T-helper 2 cell (primary cell): ENCODE data around the gene COL6A2.
A peak's percentile ranks its signal among the peaks of the same experiment; 100 is the strongest.

Experiments used
- DNase-seq, 5 experiments: peaks; one replicate each; pipeline versions ENCODE4 v3.0.0 to v3.0.0-alpha.2; 2012 to 2022

Gene COL6A2

GRCh38 chr21:46156678-46157077 is 58.8 kb downstream of the COL6A2 start:
- DNase-seq = no peak

DNA sequence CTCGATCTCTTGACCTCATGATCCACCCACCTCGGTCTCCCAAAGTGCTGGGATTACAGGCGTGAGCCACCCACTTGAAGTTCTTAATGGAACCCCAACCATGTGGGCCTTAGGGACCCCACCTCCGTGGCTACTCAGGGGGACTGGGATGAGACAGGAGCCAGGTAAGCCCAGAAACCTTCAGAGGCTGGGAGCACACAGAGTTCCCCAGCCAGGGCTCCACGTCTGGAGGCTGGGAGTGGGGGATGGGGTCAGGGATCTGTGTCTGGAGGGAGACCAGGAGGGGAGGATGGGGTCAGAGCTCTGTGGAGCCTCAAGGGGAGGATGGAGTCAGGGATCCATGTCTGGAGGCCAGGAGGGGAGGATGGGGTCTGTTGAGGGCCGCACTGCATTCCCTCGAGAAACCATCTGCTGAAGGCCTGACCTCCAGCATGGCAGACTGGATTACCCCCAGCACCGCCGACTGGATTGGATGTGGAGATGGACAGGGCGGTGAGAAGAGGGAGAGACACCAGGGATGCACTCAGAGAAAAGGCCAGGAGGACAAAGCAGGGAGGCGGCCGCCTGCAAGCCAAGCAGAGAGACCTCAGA is 59.6 kb downstream of the COL6A2 start:
- DNase-seq = no peak

DNA sequence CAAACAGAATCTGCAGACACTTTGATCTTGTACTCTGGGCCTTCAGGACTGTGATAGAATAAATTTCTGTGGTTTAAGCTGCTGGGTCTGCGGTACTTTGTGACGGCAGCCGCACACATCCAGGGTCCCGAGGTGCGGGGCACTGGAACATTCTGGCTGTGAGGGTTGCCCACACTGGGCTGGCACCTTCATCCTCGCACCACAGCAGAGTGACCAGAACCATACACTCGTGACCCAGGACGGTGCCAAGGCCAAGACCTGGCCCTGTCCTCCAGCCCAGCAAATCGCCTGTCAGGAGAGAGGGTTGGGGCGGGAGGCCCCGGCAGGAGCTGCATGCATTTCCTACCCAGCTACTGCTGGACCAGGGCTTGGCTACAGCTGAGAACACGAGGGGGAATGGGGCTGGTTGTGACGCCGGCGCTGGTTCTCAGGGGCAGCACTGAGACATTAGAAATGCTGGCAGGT is 60.1 kb downstream of the COL6A2 start:
- peak in 1 of 5 experiments; percentile 6 for DNase-seq

DNA sequence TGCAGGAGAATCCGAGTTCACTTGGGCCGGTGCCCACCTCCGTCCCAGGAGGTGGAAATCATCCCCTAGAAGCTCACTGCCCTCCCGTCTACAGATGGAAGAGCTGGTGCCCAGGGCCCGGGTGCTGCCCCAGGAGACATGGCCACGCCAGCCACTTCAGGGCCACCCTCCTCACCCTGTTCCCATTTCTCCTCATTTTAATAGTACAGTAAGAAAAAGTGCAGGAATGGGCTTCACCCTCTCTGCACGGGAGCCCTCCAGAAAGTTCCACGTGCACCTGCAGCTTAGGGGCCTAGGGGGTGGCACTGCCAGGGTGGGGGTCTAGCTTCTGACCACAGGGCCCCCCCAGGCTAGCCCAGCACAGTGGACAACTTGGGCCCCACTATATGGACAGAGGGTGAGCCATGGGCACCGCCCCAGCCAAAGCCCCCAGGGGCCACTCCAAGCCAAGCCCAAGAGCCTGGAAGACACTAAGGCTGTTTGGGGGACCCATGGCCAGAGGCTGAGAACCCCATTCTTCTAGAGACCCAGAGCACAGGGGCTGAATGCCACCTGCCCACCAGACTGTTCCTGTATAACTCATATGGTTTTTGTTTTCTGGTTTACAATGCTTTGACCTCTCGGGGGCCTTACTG is 60.9 kb downstream of the COL6A2 start:
- no peak for DNase-seq

DNA sequence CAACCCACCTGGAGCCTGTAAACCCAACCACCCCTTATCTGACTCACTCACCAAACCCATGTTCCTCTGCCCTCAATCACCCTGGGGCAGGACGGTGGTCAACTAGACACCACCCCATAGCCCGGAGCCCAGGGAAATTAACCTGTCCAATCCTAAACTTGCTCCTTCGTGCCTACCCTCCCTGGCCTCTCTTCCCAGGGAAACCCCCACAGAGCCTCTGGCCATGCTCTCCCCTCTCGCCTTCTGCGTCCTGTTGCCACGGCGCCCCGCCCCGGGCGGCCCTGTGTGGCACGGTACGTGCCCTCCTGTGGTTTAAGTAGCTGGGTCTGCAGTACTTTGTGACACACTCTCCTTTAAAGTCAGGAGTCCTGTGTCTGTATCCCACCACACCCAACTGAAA is 61.5 kb downstream of the COL6A2 start:
- DNase-seq = no peak

- no peak for DNase-seq
These were observed 62.1 kb downstream of the COL6A2 start for GRCh38 chr21:46159841-46160656.

- no peak for DNase-seq
These were observed 62.7 kb downstream of the COL6A2 start for GRCh38 chr21:46160657-46160906.

GRCh38 chr21:46160907-46161632 is 63.2 kb downstream of the COL6A2 start:
- DNase-seq = peak in 2 of 5 experiments; percentile 8 to 49

DNA sequence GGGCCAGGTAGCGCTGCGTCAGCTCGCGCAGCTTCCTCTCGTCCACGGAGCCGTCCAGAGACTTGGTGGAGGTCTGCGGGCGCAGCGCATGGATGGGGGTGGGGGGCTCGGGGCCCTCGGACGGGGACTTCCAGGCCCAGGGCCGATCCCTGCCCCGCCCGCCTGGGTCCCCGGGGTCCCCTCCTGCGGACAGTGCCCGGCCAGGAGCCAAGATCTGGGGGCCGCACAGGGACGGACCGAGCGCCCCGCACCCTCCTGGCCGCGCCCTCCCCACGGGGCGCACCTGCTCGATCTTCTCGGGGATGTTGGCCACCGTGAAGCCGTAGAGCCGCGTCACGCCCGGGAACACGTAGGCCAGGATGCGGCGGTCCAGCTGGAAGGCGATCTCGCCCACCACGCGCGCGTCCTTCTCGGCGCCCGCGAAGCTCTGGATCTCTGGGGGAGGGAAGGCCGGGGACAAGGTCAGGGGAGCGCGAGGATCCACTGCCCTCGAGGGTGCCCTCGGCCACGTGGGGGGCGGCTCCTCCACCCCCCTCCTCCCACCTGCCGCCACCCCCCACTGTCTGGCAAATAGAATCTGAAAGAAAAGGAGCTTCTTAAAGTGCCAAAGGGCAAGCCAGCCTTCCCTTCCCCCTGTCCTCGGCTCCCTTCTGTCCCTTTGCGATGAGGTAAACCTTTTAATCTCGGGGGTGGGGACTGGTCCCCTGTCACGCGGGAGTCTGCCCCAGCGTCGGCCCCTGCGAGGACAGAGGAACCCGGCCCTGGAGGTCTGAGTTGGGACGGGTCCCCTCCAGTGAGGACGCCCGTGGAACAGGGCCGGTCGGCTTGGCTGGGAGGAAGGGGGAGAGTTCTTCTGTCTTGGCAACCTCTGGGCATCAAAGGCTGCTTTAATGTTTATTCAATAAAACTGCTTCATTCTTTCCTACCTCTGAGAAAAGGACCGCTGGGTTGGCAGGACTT is 64.0 kb downstream of the COL6A2 start:
- no peak for DNase-seq

GRCh38 chr21:46163380-46163779 is 65.5 kb downstream of the COL6A2 start:
- no peak for DNase-seq

- DNase-seq = no peak
These were observed 67.2 kb downstream of the COL6A2 start for GRCh38 chr21:46165098-46165497.

DNA sequence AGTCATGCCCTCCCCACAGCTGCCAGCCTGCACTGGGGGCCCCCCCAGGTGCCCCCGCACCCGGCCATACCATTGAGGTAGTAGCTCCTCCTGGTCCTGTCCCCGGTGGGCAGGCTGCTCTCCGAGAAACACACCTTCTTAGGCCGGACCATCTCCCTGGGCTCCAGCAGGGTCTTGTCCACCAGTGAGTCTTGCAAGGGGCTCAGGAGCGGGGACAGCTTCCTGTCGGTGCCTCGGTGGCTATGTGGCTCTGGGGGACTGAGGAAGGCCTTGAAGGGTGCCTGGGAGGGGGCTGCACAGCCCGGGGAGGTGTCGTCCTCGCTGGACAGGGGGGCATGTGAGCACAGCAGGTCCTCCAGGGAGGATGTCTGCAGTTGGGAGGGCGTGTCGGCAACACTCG is 70.3 kb downstream of the COL6A2 start:
- no peak for DNase-seq

DNA sequence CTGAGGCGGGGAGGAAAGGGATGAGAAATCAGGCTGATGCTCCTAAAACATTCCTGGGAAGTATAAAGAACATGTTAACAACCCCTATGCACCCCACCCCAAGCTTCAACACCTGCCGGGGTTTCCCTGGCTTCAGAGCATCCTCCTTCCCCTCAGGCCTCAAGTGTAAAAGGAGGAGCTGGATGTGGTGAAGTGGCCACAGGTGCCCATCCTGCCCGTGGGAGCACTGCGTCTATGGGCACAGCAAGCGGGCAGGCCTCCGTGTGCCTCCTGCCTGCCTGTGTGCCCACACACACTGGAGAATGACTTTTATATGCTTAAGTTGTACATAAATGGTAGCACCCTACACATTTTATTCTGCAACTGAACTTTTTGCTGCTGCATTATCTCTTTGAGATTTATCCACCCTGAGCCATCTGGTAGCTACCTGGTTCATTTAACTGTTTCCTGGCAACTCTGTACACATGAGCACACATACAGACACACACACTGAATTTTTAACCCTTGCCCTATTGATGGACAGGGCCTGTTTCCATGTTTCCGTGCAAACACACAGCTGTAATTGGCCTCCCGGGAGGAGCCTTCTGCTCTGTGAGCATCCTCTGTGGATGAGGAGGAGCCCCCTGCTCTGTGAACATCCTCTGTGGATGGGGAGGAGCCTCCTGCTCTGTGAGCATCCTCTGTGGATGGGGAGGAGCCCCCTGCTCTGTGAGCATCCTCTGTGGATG is 70.9 kb downstream of the COL6A2 start:
- no peak for DNase-seq

DNA sequence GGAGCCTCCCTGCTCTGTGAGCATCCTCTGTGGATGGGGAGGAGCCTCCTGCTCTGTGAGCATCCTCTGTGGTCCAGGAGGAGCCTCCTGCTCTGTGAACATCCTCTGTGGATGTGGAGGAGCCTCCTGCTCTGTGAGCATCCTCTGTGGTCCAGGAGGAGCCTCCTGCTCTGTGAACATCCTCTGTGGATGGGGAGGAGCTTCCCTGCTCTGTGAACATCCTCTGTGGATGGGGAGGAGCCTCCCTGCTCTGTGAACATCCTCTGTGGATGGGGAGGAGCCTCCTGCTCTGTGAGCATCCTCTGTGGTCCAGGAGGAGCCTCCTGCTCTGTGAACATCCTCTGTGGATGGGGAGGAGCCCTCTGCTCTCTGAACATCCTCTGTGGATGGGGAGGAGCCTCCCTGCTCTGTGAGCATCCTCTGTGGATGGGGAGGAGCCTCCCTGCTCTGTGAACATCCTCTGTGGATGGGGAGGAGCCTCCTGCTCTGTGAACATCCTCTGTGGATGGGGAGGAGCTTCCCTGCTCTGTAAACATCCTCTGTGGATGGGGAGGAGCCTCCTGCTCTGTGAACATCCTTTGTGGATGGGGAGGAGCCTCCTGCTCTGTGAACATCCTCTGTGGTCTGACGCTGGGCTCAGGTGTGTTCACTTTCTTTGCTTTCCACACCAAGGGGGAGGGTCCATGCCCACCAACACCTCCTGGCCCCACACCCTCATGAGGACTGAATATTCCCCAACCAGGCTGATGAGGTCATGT is 72.7 kb downstream of the COL6A2 start:
- peak in 2 of 5 experiments; percentile 15 to 18 for DNase-seq

- no peak for DNase-seq
These were observed 73.7 kb downstream of the COL6A2 start for GRCh38 chr21:46171585-46171984.

GRCh38 chr21:46171996-46172862 is 74.3 kb downstream of the COL6A2 start:
- DNase-seq = no peak

GRCh38 chr21:46172863-46173528 is 75.1 kb downstream of the COL6A2 start:
- no peak for DNase-seq

DNA sequence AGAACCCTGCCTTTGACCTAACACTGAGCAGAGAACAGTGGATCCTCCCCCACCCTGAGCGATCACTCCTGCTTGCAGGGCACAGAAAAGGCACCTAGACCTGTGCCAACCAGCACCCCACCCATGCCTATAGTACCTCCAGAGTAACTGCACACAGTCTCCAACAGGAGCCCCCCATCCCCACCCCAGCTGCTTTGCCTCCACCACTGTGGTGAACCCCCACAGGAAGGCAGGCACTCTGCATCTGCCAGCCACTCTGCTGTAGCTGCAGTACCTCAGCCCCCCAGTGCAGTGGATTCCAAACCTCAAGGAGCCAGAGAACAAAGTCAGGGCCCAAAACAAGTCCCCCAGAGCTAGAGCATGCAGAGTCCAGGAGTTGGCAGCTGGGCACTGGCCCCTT is 75.7 kb downstream of the COL6A2 start:
- DNase-seq = no peak
